NCI-H1417 (cell line): ENCODE data around the gene HOXC13.
A peak's percentile ranks its signal among the peaks of the same experiment; 100 is the strongest.

Experiments used
- DNase-seq, 3 experiments: peaks; one replicate each; lab custom pipeline; 2025; lab: John Stamatoyannopoulos, UW

The HOXC13 gene

DNA sequence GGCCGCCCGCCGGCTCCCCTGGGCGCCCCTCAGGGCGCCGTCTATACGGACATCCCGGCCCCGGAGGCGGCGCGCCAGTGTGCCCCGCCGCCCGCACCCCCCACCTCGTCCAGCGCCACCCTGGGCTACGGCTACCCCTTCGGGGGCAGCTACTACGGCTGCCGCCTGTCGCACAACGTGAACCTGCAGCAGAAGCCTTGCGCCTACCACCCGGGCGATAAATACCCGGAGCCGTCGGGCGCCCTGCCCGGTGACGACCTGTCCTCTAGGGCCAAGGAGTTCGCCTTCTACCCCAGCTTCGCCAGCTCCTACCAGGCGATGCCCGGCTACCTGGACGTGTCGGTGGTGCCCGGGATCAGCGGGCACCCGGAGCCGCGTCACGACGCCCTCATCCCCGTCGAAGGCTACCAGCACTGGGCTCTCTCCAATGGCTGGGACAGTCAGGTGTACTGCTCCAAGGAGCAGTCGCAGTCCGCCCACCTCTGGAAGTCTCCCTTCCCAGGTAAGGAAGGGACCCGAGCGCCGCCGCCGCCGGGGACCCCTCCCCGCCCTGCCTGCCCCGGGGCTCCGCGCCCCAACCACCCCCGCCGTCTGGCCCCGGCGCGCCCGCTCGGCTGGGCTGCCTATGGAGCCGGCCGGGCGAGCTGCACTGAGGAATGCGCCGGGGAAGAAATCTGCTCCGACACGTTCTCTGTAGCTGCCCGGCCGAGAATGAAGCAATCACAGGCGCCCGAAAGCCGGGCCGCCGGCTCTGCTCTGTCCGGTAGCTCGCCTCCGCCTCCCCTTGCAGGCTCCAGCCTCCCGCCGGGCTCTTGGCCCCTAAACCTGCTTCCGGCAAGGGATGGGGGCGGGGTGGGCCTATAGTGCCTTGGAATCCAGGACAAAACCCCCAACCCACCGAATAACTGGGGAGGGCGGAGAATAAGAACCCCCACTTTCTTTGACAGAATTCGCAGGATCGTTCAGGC lies 794 bp downstream of the HOXC13 start:
- peak in 2 of 3 experiments; percentile 52 to 70 for DNase-seq

GRCh38 chr12:53940443-53941014 lies 1.9 kb downstream of the HOXC13 start:
- DNase-seq: no peak

DNA sequence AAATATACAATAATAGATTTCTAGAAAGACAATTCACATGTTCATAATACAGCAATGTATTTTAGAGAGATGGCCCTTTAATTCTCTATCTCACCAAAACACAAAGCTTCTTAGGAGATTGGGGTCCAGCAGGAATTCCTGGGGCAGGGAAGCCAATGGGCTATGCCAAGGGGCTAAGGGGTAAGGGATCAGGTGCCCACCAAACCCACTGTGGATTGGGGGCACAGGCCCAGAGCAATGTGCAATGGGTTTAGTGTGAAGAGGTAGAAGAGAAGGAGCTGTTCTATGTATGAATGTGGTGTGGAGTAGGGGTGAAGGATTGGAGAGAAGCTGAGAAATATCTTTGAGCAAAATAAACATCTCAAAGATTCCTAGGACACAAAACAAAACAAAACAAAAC lies 2.6 kb downstream of the HOXC13 start:
- no peak for DNase-seq

DNA sequence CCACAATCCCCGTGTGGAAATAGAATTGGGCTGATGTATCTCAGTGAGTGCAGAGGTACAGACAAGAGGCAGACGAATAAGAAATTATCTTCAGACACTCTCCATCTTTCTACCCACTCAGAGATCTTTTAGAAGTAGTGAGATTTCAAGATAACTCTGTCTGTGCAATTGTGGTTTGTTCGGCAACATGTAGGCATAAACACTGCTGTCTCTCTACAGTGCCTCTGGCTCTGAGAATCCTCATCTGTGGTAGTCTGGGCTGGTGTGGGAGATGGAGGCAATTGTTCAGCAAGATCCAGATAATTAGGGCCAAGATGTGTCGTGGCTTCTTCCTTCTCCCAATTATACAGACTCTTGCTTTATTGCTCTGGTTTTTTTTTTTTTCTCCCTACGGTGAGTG lies 3.1 kb downstream of the HOXC13 start:
- no peak for DNase-seq

GRCh38 chr12:53942467-53942997 lies 3.9 kb downstream of the HOXC13 start:
- no peak for DNase-seq

- DNase-seq: no peak
These were observed 5.6 kb downstream of the HOXC13 start for GRCh38 chr12:53944209-53944608.

GRCh38 chr12:53944907-53945847 lies 6.5 kb downstream of the HOXC13 start:
- no peak for DNase-seq

- DNase-seq: no peak
These were observed 9.1 kb downstream of the HOXC13 start for GRCh38 chr12:53947743-53948142.

- DNase-seq: no peak
These were observed 10.3 kb downstream of the HOXC13 start for GRCh38 chr12:53948650-53949593.

DNA sequence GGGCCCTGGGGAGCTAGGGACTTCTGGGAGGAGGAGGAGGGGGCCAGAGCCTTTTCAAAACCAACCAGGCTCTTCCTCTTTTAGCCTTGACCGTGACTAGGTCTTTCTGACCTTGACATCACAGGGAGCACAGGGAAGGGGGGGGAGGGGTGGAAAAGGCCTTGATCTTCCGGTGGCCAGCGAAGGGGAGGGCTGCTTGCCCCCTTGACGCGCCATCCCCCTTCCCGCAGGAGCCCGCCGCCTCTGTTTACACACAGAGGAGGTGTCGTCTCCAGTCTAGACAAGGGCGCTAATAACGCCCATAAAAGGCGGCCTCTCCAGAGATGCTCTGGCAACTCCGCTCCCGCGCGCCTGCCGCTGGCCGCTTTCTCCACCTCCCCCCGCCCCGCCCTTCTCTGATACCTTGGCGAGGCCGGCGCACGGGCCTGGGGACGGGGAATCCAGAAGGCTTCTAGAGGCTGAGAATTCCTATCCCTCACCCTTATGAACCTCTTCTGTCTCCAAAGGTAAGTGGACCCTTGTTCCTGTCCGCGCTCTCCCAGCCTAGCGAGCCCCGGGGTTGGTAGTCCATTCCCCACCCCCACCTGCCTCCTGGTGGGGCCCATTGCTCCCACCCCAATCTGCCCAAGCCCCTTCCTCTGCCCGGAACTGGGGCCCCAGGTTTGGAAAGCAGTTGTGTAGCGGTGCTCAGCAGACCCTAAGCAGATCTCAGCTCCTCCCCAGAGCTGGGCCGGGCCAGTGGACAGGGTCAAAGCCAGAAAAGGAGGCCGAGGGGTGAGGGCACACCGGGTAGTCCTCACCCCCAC lies 11.2 kb downstream of the HOXC13 start:
- peak; percentile 73 to 95 (median 87) for DNase-seq

DNA sequence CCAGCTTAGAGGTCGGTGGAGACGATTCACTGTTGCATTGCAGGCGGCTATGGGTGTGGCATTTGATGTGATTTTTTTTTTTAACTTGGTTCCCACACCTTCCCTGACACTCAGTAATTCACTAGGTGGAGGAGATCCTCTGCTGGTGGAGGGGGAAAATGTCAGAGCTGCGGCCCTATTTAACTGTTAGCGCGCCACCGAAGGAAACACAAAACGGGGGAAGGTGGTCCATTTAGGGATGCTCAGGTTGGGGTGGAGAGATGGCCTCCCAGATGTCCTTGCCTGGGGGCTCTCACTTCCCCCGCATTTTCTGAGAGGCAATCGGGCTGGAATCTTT lies 11.8 kb downstream of the HOXC13 start:
- DNase-seq: peak; percentile 10 to 82 (median 74)

DNA sequence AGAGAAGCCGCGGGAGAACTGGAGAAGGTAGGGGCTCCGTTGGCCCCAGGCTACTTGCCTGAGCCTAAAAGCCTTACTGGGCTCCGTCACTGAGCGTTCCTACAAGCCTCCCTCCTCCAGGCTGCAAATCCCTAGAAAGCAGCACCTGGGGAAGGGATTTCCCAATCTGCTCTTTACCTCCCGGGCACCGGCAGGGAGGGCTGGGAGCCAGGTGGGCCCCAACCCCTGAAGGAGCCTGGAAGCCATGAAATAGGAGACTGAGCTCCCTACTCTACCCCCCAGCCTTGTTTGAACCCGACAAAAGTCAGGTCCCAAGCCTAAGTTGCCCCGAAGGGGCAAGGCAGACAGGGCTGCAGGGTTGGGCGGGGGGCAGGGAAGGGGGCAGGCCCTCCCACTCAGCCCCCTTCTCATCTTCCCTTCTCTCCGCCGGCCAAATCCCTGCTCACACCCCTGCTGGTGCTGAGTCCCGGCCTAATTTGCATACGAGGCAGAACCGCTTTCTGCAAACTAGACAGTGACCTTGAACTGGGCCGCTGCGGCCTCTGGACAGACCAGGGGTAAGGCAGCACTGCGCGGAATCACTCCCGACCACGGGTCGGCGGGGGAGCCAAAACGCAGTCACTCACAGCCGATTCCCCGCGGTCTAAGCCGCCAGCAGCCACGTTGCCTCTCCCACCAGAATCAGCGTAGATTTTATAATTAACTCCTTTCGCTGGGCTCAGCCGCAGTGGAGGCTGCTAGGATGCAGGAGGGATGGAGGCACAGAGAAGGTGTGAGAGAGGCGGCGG lies 12.4 kb downstream of the HOXC13 start:
- peak in 2 of 3 experiments; percentile 36 to 50 for DNase-seq

GRCh38 chr12:53951577-53952334 lies 13.1 kb downstream of the HOXC13 start:
- DNase-seq: no peak

DNA sequence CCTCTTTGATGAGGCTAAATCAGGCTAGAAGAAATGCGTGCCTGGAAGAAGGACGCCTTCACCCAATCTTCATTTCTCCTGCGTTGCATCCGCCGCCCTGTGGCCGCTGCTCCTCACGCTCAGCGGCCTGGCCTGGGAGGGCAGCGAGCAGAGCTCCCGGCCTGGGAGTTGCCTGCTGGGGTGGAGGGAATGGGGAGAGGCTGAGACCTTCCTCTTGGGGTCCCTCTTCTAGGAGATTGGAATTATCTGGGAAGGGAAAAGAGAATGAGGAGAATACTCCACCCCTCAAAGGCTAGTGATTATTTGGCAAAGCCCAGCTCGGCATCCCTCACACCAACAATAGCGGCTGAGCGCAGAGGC lies 13.7 kb downstream of the HOXC13 start:
- no peak for DNase-seq

DNA sequence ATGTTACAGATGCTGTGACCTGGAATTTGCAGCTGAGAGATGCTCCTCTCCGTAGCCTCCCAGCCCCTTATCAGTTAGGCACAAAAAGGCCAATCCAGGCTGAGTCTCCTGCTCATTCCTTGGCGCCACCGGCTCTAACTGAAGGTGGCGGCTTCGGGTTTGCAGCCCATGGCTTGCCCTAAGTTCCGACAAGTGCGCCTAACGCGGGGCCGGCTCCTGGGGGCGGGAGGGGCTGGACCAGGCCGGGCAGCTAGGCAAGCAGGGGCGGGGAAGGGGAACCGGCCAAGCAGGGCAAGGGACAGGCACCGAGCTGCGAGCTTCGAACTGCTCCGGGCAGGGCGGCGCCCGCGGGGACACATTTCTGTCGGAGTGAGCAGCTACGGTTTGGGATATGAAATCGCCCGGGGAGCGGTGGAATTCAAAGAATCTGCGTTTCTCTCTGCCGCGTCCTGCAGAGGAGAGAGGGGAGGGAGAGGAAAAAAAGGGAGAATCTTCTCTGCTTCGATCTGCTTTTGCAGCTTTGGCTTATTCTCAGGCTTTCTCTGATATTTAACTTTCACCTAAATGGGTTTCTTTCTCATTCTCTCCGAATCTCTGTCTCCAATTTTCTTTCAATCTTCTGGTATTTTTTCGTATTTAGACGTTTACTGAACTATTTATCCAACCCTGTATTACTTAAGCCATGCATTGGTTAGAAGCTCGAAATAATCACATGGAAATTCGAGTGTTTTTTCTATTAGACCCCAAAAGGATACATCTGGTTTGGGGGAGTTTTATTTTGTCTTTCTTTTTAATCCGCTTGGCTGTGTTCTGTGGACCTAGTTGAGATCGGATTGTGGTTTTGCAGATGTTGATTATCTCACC lies 14.5 kb downstream of the HOXC13 start:
- no peak for DNase-seq

DNA sequence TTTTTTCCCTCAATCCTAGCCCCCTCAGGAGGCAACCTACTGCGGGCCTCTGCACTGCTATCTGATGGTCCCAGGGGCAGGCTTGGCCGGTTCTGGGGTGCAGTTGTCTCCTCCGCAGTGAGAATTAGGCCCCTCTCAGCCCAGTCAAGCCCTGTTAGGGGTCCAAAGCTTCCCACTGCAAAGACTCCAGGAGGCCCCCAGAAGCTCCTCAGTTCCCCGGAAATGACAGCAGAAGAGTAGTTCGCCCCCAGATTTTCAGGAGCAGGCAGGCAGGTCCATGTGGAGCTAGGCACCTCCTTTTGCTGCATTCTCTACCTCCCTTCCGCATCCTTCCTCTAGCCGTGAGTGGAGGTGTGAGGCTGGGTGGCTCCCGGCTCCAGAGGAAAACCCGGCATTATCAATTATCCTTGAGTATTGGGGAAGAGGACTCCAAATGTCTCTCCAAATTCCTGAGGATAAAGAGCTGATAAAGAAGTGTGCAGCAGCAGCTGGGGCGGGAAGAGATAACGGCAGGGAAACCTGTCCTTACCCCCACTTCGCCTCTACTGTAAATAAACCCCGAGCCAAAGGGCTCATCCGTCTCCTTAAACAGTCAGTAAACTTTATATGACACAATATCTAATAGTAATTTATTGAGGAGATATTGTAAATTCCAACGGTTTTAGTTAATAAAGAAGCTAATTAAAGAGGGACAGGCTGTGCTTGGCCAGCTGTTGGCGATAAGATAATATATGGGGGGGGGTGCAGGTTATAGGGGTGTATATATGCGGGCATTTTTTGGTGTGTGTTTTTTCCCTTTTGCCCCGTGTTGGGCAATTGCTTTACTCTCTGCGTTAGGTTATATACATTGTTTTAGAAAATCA lies 15.4 kb downstream of the HOXC13 start:
- DNase-seq: no peak

DNA sequence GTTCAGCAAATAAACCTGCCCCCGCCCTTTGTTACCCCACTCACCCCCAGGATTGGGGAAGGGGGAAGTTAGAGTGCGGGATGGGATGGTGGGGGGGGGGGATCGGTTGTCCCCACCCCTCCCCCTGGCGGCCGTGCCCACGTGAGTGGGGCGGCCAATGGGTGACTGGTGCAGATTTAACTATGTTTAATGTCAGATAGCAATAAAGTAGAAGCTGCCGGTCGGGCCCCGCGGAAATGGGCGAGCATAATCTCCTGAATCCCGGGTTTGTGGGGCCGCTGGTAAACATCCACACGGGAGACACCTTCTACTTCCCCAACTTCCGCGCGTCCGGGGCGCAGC lies 16.0 kb downstream of the HOXC13 start, which contains the start of gene HOXC12:
Gene HOXC12, plus strand, starts transcription at position 210 of the 342 bp plus-strand sequence. Its CDS starts 27 bp downstream, at position 237.
- peak in 1 of 3 experiments; percentile 39 for DNase-seq
